Calu3 (cell line): Measurements from ENCODE around the gene CRIP2. TPM values are rescaled to one million over a fixed set of nuclear protein-coding genes. Genes with fewer than 3 reads are reported as not detected.

Experiments
- BruUV-seq: library from RNA; stranded (reverse); fragments of 400-500 nt; replicated peaks from 2 replicates; lab custom pipeline; 2021; lab: Mats Ljungman, UMichigan
- CTCF ChIA-PET: fragments of 300-600 bp; sonication (Branson Sonifier 250); formaldehyde crosslinking; loops from one replicate; lab custom pipeline; 2022; ENCODE audit warnings: antibody characterized with exemption; lab: Charles Lee
- DNase-seq: peaks from one replicate; pipeline ENCODE4 v3.0.0; 2022
- H3K27ac Mint-ChIP-seq: one replicate; pipeline ENCODE4 v1.8.0; 2022; ENCODE audit warnings: mixed read lengths; ENCODE audit not compliant: unreplicated experiment
- H3K27me3 Mint-ChIP-seq: one replicate; pipeline ENCODE4 v1.8.0; 2022; ENCODE audit warnings: mixed read lengths; ENCODE audit not compliant: unreplicated experiment
- H3K36me3 Mint-ChIP-seq: one replicate; pipeline ENCODE4 v1.8.0; 2022; ENCODE audit warnings: mild to moderate bottlenecking, moderate library complexity, mixed read lengths; ENCODE audit not compliant: insufficient read depth, unreplicated experiment
- H3K4me1 Mint-ChIP-seq: one replicate; pipeline ENCODE4 v1.8.0; 2022; ENCODE audit warnings: mild to moderate bottlenecking, low read depth, mixed read lengths; ENCODE audit not compliant: unreplicated experiment
- H3K4me3 Mint-ChIP-seq: one replicate; pipeline ENCODE4 v1.8.0; 2022; ENCODE audit warnings: mild to moderate bottlenecking, low read depth, moderate library complexity, mixed read lengths; ENCODE audit not compliant: unreplicated experiment
- H3K9me3 Mint-ChIP-seq: one replicate; pipeline ENCODE4 v1.8.0; 2022; ENCODE audit warnings: low read depth, mixed read lengths; ENCODE audit not compliant: unreplicated experiment
- intact Hi-C: fragments of 100-400 bp; cut with micrococcal nuclease; formaldehyde crosslinking; loops from one replicate; pipeline ENCODE4 v1.10.0; 2022; ENCODE audit not compliant: unreplicated experiment
- total RNA-seq: library from RNA; stranded (reverse); gene quantifications from 2 replicates; pipeline ENCODE4 v1.2.3, GENCODE V29; 2022
- TF ChIP-seq, protein P1 (sequence below): fragments of 200-600 bp; IDR thresholded peaks from one replicate; pipeline ENCODE4 v1.8.0; 2022; ENCODE audit warnings: antibody characterized with exemption; ENCODE audit not compliant: unreplicated experiment

CRIP2 gene
- total RNA-seq, 1 experiment from 2014 or later = 70.1 TPM

DNA sequence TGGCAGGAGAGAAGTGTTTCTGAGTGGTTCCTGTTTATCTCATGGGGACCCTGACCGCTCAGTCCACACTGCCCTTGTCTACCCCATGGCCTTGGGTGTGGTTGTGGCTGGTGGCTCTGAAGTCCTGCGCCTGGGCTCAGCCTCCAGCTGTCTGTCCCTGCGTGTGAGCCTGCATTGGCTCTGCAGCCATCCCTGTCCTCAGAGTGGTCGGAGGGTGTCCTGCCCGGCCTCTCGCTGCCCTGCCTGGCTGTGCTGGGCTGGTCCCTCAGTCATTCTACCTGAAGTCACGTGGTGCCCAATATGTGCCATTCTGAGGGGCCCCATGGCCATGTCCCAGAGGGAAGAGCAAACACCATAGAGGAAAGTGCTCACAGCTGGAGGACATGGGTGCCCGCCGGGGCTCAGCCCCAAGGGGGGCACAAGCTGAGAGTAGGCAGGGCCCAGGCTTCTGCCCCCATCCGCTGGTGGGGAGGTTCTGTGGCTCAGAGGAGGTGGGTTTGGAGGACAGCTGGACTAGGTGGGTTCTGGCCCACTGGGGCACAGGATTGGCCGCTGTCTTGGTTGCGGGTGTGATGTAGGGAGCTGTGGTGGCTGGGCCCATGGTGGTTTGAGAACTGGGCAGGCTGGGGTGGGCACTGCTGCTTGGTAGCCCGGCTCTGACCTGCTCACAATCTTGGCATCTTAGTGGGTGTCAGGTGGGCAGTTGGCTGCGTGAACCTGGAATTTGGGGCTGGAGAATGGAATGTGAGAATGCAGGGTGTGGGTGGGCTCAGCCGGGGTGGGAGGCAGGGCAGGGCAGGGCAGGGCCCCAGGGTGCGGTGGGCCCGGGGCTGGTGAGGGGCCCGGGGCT lies 28.1 kb downstream of the CRIP2 start:
- DNase-seq = no peak
- no peak overlapping the region for H3K4me3 Mint-ChIP-seq
- no peaks in the 10 kb centered on the region for H3K4me1 Mint-ChIP-seq
- H3K36me3 Mint-ChIP-seq = peaks cover 30% of the 10 kb centered on the region
- H3K9me3 Mint-ChIP-seq = no peaks in the 10 kb centered on the region
- TF ChIP-seq, protein P1, sequence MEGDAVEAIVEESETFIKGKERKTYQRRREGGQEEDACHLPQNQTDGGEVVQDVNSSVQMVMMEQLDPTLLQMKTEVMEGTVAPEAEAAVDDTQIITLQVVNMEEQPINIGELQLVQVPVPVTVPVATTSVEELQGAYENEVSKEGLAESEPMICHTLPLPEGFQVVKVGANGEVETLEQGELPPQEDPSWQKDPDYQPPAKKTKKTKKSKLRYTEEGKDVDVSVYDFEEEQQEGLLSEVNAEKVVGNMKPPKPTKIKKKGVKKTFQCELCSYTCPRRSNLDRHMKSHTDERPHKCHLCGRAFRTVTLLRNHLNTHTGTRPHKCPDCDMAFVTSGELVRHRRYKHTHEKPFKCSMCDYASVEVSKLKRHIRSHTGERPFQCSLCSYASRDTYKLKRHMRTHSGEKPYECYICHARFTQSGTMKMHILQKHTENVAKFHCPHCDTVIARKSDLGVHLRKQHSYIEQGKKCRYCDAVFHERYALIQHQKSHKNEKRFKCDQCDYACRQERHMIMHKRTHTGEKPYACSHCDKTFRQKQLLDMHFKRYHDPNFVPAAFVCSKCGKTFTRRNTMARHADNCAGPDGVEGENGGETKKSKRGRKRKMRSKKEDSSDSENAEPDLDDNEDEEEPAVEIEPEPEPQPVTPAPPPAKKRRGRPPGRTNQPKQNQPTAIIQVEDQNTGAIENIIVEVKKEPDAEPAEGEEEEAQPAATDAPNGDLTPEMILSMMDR = no peak
- no TSS peak for BruUV-seq
- intact Hi-C loops = no loop called here
- H3K27ac Mint-ChIP-seq = no peak overlapping the region
- CTCF ChIA-PET = no interaction called here
- peaks cover 50% of the 10 kb centered on the region for H3K27me3 Mint-ChIP-seq

DNA sequence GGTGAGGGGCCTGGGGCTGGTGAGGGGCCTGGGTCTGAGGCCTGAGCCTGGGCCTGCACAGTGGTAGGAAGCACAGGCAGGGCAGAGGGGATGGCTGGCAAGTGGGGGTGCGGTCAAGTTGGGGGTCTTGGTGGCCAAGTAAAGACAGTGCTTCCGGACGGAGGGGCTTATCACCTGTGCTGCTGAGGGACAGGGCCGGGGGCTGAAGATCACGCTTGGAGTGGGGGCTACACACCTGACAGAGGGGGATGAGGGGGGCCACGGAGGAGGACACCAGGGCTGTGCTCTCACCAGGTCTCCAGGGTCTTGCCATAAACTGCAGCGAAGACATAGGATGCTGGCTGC lies 28.6 kb downstream of the CRIP2 start:
- Mint-ChIP-seq H3K9me3 (no peaks in the 10 kb centered on the region), H3K4me1 (no peaks in the 10 kb centered on the region), H3K36me3 (peaks cover 26% of the 10 kb centered on the region), H3K4me3 (no peak overlapping the region), H3K27ac (no peak overlapping the region), H3K27me3 (peaks cover 56% of the 10 kb centered on the region)
- no peak for DNase-seq
- CTCF ChIA-PET = no interaction called here
- TF ChIP-seq, protein P1 = no peak
- BruUV-seq = no TSS peak
- intact Hi-C loops = no loop called here

DNA sequence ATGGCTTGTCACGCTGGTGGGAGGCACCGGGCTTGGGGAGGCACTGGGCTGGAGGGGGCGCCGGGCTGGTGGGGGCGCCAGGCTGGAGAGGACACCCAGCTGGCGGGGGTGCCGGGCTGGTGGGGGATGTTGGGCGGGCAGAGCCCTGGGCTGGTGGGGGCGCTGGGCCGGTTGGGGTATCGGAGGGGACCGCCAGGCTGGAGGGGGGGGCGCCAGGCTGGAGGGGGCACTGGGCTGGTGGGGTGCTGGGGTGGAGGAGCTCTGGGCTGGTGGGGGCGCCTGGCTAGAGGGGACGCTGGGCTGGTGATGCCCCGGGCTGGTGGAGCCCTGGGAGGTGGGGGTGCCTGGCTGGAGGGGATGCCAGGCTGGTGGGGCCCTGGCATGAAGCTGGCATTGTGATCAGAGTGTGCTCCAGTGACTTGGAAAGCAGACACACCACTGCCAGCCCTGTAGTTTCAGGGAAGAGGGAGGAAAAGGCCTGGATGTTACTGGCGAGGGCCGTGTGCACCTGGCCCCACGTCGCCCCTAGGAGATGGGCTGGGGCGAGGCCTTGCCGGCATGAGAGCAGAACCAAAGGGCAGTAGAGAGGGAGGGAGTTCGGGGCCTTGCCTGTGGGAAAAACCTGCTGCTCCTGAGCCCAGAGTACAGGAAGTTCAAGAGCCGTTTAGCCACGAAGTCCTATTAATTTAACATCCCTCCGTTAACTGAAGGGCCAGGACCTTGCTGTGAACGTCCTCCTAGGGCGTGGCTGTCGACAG lies 29.5 kb downstream of the CRIP2 start:
- TF ChIP-seq, protein P1 = no peak
- no peak for DNase-seq

DNA sequence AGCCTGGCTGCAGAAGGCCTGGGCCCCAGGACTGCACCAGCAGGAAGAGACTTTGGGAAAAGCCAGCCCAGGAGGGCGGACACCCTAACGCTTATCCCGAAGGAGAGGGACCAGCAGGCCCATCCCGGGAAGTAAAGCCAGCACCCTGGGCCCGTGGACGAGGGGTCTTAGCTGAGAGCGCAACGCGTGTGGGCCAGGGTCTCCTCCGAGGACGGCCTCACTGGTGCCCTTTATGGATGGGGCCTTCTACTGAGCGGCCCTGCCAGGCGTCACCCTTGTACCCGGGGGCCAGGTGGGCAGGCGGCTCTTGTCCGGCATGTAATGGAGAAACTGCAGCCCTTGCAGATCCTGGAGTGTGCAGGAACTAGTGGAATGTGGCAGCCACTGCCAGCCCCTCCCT lies 30.5 kb downstream of the CRIP2 start:
- intact Hi-C loops = no loop called here
- Mint-ChIP-seq H3K9me3 (no peaks in the 10 kb centered on the region), H3K27me3 (peaks cover 68% of the 10 kb centered on the region), H3K4me3 (no peak overlapping the region), H3K4me1 (no peaks in the 10 kb centered on the region), H3K27ac (no peak overlapping the region), H3K36me3 (peaks cover 12% of the 10 kb centered on the region)
- BruUV-seq = no TSS peak
- DNase-seq = no peak
- CTCF ChIA-PET = no interaction called here
- TF ChIP-seq, protein P1 = no peak

More for the DNA sequence above, 29.5 kb downstream of the CRIP2 start:
- intact Hi-C loops = no loop called here
- no TSS peak for BruUV-seq
- peaks cover 19% of the 10 kb centered on the region for H3K36me3 Mint-ChIP-seq
- no peak overlapping the region for H3K27ac Mint-ChIP-seq
- CTCF ChIA-PET = no interaction called here
- H3K4me3 Mint-ChIP-seq = no peak overlapping the region
- no peaks in the 10 kb centered on the region for H3K4me1 Mint-ChIP-seq
- H3K9me3 Mint-ChIP-seq = no peaks in the 10 kb centered on the region
- peaks cover 65% of the 10 kb centered on the region for H3K27me3 Mint-ChIP-seq
